Ovary (tissue), 3 donors: ENCODE results near the gene TTLL11.

Experiments
- EP300 ChIP-seq: sonication (generic); formaldehyde crosslinking; IDR thresholded peaks from one replicate; pipeline ENCODE4 v1.6.1; 2017; ENCODE audit warnings: antibody characterized with exemption
- POLR2A ChIP-seq: fragments of 450-650 bp; IDR thresholded peaks from one replicate; pipeline ENCODE4 v1.6.1; 2017; ENCODE audit warnings: antibody characterized with exemption, mild to moderate bottlenecking, moderate library complexity
- TF ChIP-seq, protein P1 (sequence below), 3 donors: fragments of 450-650 bp in 2 of 3; fragments of 200-600 bp in 1 of 3; IDR thresholded peaks; one replicate each; pipeline versions ENCODE4 v1.5.1 to v1.8.0; 2016 to 2022; ENCODE audit warnings: antibody characterized with exemption in 3 of 3, mild to moderate bottlenecking in 1 of 3
- donor health status: DM: no; HTN: no; CAD: no.

DNA sequence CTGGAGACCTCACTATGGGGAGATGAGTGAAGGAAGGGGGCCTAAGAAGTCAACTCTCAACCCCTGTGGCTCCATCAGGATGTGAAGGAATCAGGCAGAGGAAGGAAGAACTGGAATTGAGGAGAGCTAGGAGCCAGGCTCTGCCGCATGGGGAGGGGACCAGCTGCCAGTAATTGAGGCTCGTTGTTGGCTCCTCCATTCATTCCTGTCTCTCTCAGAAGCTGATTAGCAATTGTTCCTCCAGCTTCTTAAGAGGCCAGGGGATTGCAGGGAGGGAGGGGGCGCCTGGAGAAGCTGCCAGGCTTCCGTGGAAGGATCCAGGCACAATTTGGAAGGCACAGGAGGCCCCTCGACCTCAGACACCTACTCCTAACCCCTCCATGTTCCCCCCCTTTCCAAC, 20.5 kb upstream of the TTLL11 start:
- TF ChIP-seq, protein P1, sequence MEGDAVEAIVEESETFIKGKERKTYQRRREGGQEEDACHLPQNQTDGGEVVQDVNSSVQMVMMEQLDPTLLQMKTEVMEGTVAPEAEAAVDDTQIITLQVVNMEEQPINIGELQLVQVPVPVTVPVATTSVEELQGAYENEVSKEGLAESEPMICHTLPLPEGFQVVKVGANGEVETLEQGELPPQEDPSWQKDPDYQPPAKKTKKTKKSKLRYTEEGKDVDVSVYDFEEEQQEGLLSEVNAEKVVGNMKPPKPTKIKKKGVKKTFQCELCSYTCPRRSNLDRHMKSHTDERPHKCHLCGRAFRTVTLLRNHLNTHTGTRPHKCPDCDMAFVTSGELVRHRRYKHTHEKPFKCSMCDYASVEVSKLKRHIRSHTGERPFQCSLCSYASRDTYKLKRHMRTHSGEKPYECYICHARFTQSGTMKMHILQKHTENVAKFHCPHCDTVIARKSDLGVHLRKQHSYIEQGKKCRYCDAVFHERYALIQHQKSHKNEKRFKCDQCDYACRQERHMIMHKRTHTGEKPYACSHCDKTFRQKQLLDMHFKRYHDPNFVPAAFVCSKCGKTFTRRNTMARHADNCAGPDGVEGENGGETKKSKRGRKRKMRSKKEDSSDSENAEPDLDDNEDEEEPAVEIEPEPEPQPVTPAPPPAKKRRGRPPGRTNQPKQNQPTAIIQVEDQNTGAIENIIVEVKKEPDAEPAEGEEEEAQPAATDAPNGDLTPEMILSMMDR (IDR thresholded peaks at IDR 0.05), result no peak
- TF ChIP-seq EP300 (no peak), POLR2A (no peak)
